Right renal pelvis (tissue), 4 donors: ENCODE data around the gene ARHGEF7. TPM values are rescaled to one million over a fixed set of nuclear protein-coding genes. Genes with fewer than 3 reads are reported as not detected.

Experiments used
- DNase-seq, 4 donors: peaks; one replicate each; pipeline ENCODE4 v3.0.0-alpha.2; 2013; ENCODE audit warnings: low read depth in 4 of 4, low spot score in 3 of 4, missing footprints in 1 of 4
- polyA plus RNA-seq, 4 donors: library from polyadenylated mRNA; unstranded; fragments of 120-200 nt; gene quantifications; one replicate each; pipeline ENCODE4 v1.2.1, GENCODE V29; 2013; ENCODE audit not compliant: insufficient read length in 4 of 4

The ARHGEF7 gene
- polyA plus RNA-seq, 4 donors = 62.0 to 80.2 (median 68.0) TPM

DNA sequence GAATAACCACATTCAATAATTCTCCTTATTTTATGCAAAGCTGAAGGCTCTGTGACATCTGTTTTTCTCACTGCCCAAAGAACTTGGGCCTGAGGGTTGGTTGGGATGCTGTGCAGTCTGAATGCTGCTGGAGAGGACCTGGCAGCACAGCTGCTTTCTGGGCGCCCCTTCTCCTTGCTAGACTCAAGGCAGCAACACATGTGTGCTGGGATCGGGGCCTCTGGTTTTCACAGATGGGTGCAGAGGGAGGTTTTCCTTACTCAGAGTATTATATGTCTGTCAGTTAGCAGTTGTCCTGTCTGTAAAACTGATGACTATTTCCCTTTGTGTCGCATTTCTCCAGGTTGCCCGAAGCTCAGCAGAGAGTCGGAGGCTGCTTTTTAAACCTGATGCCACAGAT lies 152.1 kb downstream of the ARHGEF7 start:
- no peak for DNase-seq

DNA sequence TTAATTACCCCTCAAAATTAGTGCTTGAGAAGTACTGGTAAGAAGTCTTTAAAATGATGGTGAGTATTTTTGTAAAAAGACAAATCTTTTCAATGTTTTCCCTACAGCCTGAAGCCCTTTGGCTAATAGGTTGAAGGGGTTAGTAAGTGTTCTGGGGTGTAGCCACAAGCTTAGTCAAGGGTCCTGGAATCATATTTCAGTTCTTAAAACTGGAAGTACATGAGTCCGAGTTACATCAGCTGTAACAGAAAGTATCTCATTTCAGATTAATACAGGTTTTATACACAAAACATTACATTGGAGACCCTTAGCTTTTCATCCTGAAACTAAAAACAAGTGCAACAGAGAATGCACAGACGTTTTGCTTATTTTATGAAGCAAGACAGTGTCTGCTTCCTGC lies 152.7 kb downstream of the ARHGEF7 start:
- DNase-seq = no peak

DNA sequence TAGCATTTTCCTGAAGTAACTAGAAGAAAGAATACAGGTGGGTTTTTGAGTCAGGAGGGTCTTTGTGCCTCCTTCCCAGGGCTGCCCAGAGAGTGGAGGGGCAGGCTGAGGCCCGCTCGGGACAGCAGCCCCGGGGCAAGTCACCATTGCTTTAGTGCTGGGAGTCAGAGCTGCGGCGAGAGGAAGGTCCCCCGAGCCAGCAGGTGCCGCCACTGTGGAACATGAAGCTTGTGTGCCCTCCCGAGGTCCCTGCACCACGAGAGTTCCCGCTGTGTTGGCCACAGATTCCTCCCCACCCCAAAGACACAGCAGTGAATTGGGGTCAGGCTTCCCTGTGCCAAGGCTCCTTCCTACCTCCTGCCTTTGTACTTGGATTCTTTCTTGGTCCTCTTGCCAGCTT lies 154.4 kb downstream of the ARHGEF7 start:
- no peak for DNase-seq

DNA sequence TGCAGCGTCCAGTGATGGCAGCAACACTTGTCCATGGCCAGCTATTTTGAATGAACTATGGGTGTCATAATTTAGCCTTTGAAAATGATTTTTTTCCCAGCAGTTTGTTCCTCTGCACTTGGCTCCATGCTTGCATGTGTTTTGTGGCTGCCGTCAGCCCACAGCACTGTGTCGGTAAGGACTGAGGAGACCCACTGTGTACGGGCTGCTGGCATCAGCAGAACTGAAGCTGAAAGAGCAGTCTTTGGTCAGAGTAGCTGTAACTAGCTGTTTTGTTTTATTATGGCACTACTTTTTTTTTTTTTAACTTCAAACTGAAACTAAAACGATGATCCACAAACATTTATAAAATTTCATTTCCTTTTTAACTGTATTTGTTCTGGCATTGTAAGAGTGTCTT lies 155.0 kb downstream of the ARHGEF7 start:
- DNase-seq = no peak

DNA sequence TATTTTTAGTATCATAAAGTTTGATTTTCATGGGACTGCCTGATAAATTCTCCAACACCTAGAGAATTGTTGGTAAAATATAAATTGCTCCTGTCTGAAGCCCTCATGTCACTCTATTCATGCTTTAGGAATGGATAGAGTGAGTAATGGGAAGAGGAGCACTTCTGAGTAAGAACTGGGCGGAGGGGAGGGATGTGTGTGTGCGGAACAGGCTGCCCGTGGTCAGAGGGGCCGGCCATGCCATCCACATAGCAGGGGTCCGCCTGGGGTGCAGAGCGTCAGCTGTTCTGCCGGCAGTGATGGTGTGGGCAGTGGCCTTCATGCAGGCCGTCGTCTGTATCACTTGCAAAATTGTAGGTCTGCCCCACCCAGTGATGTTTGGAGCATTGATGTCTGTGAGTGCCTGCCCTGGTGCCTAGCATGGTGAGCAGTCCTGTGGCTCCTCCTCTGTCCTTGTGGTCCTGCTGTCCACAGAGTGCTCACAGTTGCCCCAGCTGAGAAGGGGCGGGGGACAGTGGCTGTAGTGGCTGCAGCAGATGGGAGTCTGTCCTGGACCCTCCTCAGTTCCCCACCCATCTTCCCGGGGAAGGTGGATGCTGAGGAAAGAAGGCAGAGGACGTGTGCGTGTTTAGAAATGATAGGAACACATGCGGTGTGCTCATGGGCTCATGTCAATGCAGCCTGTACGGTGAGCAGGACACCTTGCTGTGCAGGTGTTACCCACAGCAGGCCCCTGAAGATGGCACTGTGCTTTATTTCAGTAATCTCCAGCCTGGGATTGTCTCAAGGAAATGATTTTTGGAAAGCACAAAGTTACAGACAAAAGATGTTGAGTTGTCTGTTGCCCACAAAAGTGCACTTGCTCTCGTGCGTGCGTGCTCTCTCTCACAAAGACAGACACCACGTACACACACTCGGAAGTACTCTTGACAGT lies 155.9 kb downstream of the ARHGEF7 start:
- DNase-seq = no peak

DNA sequence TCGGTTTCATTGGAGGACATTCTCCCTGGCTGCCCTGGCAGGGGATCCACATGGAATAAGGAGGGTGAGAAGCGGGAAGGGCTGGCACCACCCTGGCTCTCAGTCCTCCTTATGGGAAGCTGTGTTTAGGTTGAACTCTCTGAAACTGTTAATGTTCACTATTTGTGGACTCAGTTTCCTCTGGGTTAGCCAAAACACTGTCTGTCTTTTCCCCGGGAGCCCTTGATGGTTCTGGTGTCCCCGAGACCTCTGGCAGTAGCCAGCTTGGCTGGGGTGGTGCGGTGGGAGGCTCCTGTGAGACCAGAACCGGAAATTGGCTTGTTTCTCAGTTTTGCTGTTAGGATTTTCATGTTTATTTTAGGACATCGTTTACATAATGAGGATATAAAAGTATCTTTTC lies 157.0 kb downstream of the ARHGEF7 start:
- DNase-seq = no peak

DNA sequence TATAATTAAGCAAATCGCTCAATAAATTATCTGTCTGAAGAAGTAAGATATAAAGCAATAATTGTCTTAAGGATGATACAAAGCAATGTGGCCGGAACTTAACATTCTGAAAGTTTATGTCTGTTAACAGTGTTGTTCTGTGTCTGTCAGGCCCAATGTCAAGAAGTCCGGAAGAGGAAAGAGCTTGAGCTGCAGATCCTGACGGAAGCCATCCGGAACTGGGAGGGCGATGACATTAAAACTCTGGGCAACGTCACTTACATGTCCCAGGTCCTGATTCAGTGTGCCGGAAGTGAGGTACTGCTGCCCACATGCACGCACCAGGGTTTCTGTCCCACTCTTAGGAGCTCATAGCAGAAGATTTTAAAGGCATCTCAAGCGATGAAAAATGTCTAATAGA lies 160.3 kb downstream of the ARHGEF7 start:
- DNase-seq = no peak

DNA sequence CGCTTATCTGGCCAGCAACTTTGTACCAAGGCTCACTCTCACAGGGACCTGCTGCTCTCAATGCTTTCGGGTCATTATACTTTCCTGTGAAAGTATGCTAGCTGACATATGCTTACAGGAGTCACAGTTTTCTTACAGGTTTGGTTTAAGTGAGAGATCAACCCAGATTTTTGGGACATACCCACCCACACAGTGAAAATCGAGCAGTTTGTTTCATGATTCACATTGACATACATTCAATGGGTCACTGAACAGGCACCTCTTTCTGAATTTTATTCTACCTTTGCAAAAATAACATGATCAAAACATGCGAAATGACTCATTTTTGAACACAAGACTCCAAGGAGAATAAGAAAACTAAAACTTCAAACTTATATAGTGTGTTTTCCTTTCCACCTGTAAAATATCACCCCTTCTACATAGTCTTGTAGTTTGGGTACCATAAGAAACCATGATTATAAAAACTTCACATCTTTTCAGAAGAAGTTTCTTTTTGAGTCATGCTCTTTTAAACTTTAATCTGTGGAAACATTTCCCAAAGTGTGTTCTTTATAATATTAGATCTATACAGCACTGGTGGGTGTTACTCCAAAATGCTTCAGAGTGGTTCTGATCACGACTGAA lies 161.0 kb downstream of the ARHGEF7 start:
- no peak for DNase-seq

DNA sequence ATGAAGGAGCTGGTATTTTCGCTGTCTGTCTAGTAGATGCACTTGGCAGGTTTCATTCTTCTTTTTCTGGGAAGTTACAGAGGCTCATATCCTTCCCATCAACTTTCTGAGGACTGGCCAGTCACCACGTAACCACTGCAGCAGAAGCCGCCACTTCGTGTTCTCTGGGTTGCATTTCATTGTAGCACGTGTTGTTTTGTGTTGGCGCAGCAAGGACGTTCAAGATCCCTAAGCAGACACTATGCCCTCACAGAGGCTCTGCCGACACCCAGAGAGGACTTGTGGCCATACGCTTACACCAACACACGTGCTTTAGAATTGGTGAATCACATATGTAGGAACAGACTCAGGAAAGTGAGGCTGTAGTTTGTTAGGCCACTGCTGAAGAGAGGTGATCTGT lies 163.1 kb downstream of the ARHGEF7 start:
- DNase-seq = no peak

DNA sequence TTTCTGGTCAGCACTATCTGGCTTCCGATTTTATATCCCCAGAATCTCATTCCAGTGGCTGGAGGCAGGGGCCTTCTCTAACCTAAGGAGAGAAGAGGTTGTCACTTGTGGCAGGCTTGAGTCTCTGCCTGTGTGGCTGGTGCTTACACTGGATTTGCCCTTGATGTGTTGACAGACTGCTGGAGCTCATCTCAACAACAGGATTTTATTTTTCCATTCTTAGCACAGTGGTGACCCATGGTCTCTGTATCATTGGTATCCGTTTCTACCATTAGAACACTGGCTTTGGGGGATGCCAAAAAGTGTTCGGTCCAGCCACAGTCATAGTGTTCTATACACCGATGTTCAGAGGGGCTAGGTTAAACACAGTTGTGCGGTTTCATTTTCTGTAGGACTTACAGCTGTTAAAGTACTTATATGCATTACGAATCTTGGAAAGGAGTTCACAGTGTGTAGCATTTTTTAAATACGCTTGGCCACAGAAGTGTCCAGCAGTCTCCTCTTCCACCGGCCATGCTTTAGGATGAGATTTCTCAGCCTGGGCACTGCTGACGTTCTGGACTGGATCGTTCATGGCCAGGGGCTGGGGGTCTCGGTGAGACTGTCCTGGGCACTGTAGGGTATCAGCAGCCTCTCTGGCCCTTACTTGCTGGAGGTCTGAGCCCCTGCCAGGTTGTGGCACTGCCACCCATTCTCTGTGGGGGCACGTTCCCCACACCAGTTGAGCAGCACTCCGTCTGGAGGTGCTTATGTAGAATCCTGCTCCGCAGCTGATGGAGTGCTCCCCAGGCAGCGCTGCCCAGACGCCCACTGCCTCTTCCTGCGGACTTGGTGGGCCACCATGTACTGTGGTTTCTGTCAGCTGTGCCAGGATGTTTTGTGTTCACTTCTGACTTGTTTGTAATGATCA lies 163.9 kb downstream of the ARHGEF7 start:
- DNase-seq = no peak

DNA sequence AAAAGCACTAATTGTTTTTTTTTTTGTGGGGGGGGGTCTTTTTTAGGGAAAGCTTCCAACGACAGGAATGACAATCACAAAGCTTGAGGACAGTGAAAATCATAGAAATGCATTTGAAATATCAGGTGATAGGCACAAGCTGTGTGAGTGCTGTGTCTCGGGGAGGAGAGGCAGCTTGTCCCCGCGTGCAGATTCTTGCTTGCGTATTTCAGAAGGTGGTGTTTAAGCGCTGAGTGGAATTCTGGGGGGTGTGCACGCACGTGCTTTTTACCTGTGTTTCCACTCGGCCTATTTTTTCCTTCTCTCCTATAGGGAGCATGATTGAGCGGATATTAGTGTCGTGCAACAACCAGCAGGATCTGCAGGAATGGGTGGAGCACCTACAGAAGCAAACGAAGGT lies 165.1 kb downstream of the ARHGEF7 start:
- no peak for DNase-seq

DNA sequence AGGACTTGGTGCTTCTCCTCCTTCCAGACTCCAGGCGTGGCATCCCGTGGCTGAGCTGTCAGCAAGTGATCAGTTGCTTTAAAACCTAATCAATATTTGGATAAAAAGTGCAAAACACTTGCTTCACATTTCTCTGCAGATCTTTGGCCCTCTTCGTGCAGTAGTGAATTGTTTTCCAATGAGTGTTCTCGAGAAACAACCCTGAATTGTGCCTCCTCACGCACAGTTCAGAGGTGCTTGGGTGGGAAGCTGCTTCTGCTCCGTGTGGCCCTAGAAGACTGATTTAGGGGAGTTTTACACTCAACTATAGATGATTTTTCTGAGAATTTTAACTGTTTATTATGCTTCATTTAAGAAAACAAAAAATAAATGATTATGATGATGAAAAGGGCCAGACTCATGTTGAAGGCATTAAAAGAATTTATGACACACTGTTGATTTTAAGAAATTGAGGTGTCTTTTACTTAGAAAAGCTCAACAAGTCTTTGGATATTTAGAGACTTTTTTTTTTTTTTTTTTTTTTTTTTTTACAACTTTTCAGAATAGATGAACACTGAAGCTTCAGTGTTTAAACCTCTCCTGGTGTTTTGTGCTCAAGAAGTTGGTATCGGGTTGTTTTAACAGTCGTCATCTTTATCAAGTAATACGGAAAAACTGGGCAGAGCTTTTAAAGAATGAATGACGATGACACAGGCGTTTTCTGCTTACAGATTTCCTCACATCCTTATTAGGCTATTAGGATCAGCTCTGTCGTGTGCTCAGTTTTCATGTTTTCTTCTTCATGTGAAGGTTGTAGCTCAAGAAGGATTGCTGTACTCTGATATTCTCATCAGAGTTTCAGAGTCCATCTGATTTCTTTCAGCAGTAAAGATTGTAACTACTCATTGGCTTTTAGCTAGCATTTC lies 165.8 kb downstream of the ARHGEF7 start:
- DNase-seq = no peak

DNA sequence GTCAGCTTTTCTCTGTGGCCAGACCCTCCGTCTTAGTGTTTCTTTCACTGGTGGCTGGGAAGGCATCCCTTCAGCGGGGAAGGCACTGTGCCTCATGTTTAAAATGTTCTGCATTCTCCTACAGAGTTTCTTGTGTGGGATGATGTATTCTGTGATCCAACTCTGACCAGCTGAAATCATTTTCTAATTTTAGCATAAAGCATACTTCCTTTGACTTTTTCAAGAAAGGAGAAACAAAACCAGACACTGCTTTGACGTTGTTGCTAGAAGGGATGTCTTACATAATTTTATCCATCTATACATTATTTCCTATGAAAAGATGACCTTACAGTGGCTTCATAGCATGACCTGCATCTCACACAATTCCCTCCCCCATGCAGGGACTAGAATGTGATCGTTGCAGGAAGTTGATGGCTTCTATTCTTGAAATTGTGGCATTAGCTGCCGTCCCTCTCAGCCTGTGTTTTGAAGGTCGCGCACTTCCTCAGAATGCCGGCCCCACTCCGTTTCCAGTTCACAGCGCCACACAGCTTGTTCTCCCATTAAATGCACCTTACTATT lies 166.7 kb downstream of the ARHGEF7 start:
- DNase-seq = no peak

DNA sequence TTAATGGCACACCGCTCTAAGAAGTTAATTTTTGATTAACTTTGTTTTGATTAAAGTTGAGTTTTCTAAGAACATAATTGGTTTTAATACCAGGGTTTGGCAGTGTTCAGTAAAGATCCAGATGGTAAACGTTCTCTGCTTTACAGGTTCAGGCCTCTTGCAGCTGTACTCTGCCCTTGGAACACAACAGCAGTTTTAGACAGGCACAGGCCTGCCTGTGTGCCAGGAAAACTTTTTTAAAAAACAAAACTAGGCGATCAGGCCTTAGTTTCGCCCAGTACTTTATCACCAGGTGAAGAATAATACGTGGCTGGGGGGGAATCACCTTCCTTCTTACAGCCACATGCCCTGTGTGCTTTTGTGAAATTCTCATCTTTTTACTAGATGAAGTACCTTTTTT lies 167.3 kb downstream of the ARHGEF7 start:
- no peak for DNase-seq

DNA sequence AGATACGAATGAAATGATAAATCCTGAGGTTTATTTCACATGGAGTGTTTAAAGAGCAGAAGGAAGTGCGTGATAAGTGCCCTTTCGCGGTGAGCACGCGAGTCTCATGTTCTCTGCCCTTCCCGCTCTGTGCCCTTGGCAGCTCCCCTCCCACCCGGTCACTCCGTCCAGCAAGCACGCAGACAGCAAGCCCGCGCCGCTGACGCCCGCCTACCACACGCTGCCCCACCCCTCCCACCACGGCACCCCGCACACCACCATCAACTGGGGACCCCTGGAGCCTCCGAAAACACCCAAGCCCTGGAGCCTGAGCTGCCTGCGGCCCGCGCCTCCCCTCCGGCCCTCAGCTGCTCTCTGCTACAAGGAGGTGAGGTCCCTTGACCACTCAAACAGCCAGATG lies 167.9 kb downstream of the ARHGEF7 start:
- no peak for DNase-seq

DNA sequence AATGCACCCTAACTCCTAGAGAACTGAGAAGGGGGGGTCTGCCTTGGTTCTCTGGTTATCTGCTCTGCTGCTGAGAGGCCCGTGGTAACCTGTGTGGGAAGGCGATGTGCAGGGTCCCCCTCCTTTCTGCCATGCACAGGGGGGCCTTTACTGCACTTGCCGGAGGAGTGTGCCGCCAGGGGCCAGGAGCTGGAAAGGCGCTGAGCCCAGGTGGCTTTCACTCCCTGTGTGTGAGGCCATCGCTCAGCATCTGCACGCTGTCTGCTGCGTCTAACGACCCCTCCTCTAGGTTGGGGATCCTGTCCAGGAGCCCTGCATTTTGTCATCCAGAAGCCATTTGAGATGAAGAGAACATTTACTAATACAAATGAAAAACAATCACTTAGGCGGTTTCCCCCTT lies 168.3 kb downstream of the ARHGEF7 start:
- DNase-seq = no peak

DNA sequence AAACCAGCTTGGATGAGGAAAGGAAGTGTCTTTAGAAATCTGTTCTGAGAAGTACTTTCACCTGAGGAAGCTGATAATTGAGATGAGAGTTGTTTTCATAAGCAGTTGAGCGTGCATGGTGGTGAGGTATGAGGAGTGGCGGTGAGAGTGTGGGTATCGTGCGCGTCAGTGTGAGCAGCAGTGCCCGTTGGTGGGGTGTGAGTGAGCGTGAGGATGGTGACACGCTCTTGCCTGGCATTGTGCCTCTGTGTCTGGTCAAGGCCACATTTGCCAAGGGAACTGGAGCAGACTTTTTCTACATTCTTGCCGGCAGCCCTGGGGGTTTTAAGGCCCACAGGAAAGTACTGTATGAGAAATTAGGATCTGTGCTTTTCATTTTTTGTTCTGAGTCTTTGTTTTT lies 168.9 kb downstream of the ARHGEF7 start:
- DNase-seq = no peak

DNA sequence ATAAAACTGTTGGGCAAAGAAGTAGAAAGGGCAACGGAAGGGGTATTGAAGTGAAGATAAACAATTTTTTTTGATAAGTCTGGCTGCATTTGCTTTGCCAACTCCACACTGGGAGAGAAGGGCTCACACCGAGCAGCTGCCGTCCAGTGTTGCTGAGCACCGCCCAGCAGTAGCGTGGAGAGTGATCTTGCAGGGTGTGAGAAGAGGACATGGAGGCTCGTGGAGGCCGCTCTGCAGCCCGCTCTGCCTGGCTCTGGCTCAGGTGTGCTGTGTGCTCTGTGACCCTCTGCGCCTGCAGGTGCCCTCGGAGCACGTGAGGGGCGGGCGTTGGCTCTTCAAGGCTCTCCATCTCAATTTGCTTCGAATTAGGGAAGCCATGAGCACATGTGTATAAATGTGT lies 169.5 kb downstream of the ARHGEF7 start:
- no peak for DNase-seq

DNA sequence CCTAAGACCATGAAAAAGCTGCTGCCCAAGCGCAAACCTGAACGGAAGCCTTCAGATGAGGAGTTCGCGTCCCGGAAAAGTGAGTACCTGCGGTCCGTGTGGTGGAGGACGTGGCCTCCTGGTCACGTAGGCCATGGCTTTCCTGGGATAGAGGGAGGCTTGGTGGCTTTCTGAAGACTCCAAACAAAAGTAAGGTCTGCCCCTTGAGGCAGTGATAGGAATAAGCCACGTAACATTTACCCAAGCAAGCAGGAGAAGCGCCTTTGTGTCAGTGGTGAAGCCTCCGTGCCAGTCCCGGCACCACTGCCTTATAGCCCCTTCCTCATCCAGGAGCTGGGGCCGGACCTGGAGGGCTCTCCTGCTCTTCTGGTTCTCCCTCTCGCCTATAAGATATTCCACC lies 171.1 kb downstream of the ARHGEF7 start:
- DNase-seq = no peak

DNA sequence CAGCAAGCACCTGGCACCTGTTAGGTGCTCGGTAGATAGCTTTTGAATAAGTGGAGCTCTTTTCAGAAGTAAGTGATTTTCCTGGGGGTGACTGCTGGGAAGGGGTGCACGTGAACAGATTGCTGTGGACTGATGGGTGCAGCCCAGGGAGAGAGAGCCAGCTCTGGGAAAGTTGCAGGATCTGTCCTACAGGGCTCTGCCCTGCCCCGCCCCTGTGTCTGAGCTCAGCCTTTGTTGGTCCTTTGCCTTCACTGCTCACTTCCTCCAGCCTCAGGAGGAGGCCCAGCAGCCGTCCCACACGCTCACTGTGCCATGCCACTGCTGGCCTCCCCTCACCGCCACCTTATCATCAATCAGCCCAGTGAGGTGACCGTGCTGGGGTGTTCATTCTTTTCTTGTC lies 171.6 kb downstream of the ARHGEF7 start:
- no peak for DNase-seq
